HG02678 (cell line): ENCODE measurements around the gene HOXD8.

ENCODE experiments used
- ATAC-seq: cut with Tn5 transposase; IDR thresholded peaks from one replicate; pipeline ENCODE4 v1.9.1; 2021; ENCODE audit warnings: mild to moderate bottlenecking, moderate library complexity; ENCODE audit not compliant: unreplicated experiment

Gene HOXD8

GRCh38 chr2:176102309-176102866 is 27.1 kb upstream of the HOXD8 start:
- ATAC-seq: no peak

- no peak for ATAC-seq
Observed at GRCh38 chr2:176103194-176103593, 26.3 kb upstream of the HOXD8 start.

DNA sequence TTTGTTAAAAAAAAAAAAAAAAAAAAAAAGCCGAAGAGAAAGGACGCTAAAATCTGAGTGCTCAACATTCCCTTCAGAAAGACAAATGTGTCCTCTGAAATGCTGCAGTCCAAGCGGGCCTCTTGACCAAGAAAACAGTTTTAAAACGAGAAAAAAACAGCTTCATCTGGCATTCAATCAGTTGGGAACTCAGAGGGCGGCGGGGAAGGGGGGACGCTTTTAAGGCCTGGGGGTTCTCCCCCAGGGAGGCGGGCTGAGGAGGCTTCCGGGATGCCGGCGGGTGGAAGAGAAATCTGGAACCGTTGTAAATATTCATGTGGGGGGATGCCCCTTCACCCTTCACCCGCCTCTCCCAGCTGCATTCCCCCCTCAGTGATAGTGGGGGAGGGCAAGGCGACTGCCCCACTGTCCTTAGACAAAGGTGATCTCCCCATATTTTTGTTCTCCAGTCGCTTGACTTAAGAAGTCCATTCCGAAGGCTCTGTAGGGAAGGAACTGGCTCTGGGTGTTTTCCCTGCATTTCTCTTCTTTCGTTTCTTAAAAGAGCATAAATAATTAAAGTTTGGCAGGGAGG is 25.7 kb upstream of the HOXD8 start:
- no peak for ATAC-seq

GRCh38 chr2:176104316-176105077 is 25.0 kb upstream of the HOXD8 start:
- ATAC-seq: no peak

DNA sequence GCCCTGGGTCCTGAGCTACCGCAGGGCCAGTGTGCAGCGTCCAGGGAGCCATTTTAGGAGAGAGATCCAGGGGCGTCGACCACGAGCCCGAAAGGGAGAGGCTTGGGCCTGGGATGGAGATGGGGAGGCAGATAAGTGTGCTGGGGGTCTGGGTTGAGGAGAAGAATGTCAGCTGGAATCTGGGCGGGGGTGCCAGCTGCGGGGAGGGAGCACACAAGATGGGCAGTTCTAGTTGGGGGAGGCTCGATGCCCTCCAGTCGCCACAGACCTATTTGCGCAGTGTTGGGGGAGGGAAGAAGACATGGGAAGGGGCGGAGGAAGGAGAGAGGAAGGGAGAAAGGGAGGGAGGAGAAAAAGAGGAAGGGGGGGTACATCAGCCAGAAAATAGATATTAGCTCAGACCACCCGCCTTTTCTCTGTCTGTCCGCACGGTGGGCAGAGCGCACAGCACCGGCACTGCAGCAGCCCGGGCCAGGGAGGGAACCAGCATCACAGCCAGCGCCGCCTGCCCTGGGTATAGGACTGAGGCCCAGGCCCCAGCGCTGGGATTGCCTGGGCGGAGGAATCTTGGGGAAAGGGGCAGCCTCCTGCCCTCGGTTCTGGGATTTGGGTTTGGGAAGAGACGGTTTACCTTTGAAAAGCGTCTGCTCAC is 24.3 kb upstream of the HOXD8 start:
- no peak for ATAC-seq

- no peak for ATAC-seq
Observed at GRCh38 chr2:176105730-176106580, 23.6 kb upstream of the HOXD8 start.

DNA sequence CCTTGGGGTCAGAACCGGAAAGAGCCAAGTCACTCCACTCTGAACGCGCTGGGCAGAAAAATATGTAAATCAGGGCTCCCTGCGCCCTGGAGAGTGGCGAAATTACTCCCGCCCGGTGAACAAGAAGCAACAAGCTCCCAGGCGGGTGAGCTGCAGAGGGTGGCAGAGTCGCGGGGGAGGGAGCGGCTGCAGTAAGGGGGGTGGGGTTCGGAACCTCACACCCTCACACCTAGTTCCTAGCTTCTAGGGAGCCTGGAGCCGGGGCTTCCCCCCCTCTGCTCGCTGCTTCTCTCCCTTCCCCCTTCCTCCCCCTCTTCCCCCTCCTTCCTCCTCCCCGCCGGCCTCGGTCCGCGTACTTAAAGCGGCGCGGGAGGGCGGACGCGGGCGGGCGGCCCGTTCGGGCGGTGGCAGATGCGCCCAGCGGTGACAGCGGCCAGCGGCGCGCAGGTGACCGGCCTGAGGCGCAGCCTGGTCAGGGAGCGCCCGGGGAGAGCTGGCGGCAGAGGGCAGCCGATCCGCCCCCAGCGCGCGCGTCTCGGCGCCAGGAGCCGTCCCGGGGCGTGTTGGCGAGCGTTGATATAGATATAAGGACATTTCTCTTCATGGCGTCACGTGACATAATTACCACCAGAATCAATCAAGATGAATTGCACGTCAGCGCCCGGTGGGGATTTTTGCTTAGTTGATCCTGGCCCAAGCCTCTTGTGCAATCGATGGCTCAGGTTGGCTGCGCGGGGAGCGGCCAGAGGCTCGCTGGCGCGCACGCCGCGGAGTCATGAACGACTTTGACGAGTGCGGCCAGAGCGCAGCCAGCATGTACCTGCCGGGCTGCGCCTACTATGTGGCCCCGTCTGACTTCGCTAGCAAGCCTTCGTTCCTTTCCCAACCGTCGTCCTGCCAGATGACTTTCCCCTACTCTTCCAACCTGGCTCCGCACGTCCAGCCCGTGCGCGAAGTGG is 22.6 kb upstream of the HOXD8 start, which contains the start of gene HOXD11:
Gene HOXD11, plus strand, starts transcription at position 700 of the 959 bp plus-strand sequence. Its CDS starts 76 bp downstream, at position 776.
- no peak for ATAC-seq

GRCh38 chr2:176107731-176108181 is 21.7 kb upstream of the HOXD8 start:
- no peak for ATAC-seq

GRCh38 chr2:176109192-176109901 is 20.2 kb upstream of the HOXD8 start:
- no peak for ATAC-seq

DNA sequence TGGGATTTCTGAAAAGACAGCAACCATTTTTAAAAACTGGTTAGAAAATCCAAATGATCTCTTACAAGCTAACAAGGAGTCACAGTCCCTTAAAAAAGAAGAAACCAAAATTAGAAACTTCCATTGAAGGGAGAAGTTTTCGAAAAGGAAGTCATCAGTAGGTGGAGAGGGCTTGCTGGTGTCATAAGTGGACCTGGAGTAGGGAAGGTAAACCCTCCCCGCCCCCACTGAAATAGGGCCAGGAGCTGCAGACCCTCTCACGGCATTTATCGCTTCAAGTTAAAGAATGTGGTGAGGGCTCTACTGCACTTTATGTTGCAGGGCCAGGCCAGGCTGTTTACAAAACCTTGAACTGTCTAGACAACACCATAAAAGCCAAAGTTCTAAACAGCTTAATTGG is 19.6 kb upstream of the HOXD8 start:
- ATAC-seq: no peak

DNA sequence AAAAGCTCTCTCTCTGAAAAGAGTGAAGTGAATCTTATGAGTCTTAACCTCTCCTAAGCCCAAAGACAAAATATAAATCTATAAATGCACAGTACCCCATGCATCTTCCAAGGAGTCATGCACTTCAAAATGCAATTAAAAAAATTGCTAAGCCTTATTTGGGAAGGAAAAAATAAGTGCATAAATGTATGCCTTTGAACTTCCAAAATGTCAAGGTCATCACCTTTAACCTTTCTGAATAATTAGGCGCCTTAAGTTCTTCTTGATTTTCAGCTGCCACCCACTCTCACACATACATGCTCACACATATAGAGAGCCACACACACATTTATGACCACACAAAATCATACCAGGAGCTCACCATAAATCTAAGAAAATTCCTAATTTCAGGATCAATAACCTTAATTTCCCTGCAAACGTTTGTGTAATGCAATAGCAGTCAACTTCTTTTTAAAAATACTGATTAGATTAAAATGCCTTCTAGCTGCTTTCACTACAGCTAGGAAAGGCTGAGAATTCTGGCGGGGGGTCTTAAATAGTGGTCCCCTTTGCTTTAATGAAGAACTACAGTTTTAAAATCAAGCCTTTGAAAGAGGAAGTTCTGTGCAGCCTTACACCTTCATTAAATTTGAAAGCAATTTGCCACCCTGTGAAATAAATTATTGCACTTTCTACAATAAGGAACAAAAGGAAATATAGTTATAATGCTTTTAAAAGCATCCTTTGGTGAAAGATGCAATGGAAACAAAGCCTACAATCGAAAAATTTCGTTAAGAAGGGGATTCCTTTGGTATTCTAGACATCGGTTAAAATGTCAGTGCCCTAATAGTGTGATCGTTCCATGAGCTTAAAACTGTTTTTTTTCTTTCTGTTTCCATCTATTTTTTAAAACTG is 18.8 kb upstream of the HOXD8 start:
- no peak for ATAC-seq

DNA sequence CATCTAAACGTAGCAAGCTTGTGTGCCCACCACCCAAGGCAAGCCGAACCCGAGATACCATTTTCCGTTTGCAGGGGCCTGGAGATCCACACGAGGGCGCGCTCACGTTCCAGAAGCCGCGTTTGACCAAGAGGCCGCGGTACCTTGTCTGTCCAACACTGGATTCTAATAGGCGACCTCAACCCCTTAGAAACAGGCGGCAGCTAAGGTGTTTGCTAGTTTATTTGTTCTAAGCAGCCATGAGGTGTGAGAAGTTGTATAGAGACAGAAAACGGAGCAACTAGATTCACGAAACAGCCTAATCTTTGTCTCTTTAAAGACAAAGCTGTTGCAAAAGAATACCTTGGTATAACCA is 18.2 kb upstream of the HOXD8 start:
- no peak for ATAC-seq

DNA sequence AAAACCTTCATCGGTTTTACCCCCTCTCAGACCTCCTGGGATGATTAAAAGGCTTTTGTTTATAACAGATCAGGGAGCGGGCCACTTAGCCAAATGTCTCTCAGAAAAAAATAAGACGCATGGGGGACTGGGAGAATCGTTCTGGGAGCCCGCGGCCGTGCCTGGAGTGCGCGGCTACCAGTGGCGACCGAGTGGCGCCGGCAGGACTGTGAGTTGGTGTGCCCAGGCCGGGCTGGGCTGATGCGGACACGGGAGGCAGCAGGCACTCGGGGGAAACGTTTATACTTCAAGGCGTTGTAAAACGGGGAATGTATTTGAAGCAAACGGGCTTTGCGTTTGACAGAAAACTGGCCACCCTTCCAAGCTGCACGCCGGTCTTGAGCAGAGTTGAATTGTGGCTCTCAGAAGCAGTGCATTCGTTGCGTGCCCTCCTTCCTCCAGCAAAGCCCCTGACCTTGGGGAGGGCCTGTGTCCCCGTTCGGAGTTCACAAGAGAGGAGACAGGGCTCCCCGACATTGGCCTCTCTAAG is 17.6 kb upstream of the HOXD8 start:
- no peak for ATAC-seq

DNA sequence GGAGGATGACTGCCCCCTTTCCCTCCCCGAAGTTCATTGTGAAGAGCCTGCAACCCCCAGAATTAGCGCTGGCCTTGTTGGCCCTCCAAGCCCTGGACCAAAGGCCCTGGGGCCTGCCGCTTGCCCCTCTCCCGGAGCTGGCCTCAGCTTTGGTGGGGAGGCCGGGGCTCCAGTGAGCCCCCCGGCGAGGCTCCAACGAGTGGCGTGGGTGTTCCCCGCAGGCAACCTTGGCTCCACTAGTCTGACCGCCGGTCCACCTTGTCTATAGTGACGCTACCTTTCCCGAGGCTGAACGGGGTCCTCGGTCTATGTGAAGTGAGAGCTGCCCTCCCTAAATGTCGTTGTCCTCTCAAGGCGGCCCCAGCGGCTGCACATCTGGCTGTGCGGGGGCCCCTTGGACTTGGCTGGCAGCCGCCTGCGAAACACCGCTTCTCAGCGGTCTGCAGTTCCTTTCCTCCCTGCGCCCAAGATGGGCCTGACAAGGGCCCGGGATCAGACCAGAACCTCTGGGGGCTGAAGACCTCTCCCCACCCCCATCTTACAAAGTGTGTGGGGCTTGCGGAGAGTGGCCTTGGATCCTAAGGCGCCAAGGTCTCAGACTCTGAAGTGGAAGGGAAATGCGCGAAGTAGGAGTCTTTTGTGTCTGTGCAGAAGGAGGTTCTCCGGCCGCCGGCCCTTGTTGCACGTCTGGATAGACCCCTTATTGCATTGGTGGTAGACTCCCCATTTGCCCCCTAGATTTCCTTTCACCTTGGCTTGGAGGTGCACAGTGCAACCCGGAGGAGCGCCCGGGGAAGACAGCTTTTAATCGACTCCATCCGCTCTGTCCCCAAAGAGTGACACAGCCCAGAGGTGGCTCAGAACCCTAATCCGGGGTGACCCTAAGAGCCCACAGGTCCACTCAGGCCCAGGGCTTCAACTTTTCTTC is 16.9 kb upstream of the HOXD8 start:
- no peak for ATAC-seq

DNA sequence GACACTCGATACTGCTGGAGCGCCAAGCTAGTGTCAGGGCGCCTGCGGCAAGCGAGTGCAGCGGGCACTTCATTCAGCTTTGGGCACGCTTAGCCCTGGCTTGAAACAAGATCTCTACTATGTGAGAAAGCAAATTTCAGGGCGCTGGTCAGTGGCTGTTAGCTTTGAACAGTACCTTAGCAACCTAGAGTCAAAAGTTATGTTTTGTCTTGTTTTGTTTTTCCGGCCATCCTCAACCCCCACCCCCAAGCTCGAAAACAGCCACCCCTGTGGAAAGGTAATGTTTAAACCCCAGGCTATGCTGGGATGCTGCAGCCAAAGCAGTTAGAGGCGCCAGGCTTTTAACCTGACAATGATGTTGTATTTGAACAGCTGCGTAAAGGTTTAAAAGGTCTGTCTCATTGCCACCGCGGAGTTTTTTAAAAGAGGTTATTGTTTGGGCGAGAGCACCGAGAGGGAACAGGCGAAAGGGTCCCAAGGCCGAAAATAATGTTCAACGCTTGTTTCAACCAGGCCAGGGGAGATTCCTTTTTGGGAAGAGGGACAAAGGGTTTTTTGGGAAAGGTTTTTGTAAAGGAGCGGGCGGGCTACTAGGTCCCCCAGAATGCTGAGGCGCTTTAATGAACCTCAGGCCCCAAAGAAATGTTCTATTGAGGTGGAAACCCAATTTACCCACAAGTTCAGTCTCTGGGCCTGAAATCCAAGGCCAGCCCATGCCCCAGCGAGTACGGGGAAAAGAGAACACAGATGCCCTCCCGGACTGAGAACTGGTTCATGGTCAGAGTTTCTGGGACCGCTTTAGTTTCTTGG is 15.2 kb upstream of the HOXD8 start:
- no peak for ATAC-seq
